Erythroblast (primary cell): ENCODE results near the gene LRIF1.
"Not testable (repeated sequence)": the region's sequence is repeated elsewhere in the genome, so short reads cannot be mapped to it uniquely, and the experiment has no call there.

Source experiments
- DNase-seq, 2 experiments: peaks; one replicate each; lab custom pipeline; 2025; lab: John Stamatoyannopoulos, UW
- GATA1 ChIP-seq: IDR thresholded peaks from 2 replicates; pipeline ENCODE4 v1.6.1; 2011; ENCODE audit warnings: low read depth, mild to moderate bottlenecking, control low read depth, low read length, moderate library complexity
- POLR2A ChIP-seq: IDR thresholded peaks from 2 replicates; pipeline ENCODE4 v1.6.1; 2011; ENCODE audit warnings: mild to moderate bottlenecking, low read length

The LRIF1 gene

GRCh38 chr1:110963691-110964454, at the start of gene LRIF1:
Gene LRIF1, minus strand, starts transcription at chr1:110963922. Its CDS starts 234 bp downstream, at chr1:110963688.
- DNase-seq = peak; percentile 100
- TF ChIP-seq GATA1 = peak; percentile 21
- peak; percentile 99 for TF ChIP-seq POLR2A

- TF ChIP-seq POLR2A (no peak), GATA1 (no peak)
Observed at GRCh38 chr1:111008031-111008430, 44.3 kb upstream of the LRIF1 start.

GRCh38 chr1:111006556-111006955, 42.8 kb upstream of the LRIF1 start:
- no peak for DNase-seq
- no peak for TF ChIP-seq GATA1
- TF ChIP-seq POLR2A = no peak

More at GRCh38 chr1:111008031-111008430, 44.3 kb upstream of the LRIF1 start:
- DNase-seq = no peak

- DNase-seq = not testable (repeated sequence)
Observed at GRCh38 chr1:110999607-111000006, 35.9 kb upstream of the LRIF1 start.

- DNase-seq = peak; percentile 22 to 53
Observed at GRCh38 chr1:110992329-110992728, 28.6 kb upstream of the LRIF1 start.

- DNase-seq = not testable (repeated sequence)
Observed at GRCh38 chr1:110991295-110991694, 27.6 kb upstream of the LRIF1 start.

- TF ChIP-seq GATA1 (no peak), POLR2A (no peak)
- DNase-seq = no peak
Observed at GRCh38 chr1:110990541-110990940, 26.8 kb upstream of the LRIF1 start.

- DNase-seq = no peak
- no peak for TF ChIP-seq GATA1
- no peak for TF ChIP-seq POLR2A
Observed at GRCh38 chr1:110986407-110986891, 22.7 kb upstream of the LRIF1 start.

GRCh38 chr1:110982320-110982719, 18.6 kb upstream of the LRIF1 start:
- no peak for DNase-seq
- no peak for TF ChIP-seq POLR2A
- no peak for TF ChIP-seq GATA1

GRCh38 chr1:110979154-110979553, 15.4 kb upstream of the LRIF1 start:
- no peak for TF ChIP-seq POLR2A
- TF ChIP-seq GATA1 = no peak
- DNase-seq = no peak

- TF ChIP-seq GATA1 = no peak
- TF ChIP-seq POLR2A = no peak
Observed at GRCh38 chr1:110976089-110976488, 12.4 kb upstream of the LRIF1 start.

GRCh38 chr1:110975265-110975664, 11.5 kb upstream of the LRIF1 start:
- no peak for DNase-seq
- TF ChIP-seq GATA1 = no peak
- no peak for TF ChIP-seq POLR2A

More at GRCh38 chr1:110976089-110976488, 12.4 kb upstream of the LRIF1 start:
- no peak for DNase-seq

- TF ChIP-seq GATA1 (no peak), POLR2A (no peak)
- DNase-seq = no peak
Observed at GRCh38 chr1:110967256-110967655, 3.5 kb upstream of the LRIF1 start.

GRCh38 chr1:110964455-110964903, 757 bp upstream of the LRIF1 start:
- TF ChIP-seq POLR2A (no peak), GATA1 (no peak)
- no peak for DNase-seq

GRCh38 chr1:110962892-110963690, 631 bp downstream of the LRIF1 start:
- TF ChIP-seq GATA1 (no peak), POLR2A (no peak)
- peak; percentile 88 to 90 for DNase-seq

- no peak for DNase-seq
- TF ChIP-seq GATA1 (no peak), POLR2A (no peak)
Observed at GRCh38 chr1:110961902-110962301, 1.8 kb downstream of the LRIF1 start.
